K562 (cell line): ENCODE measurements around the gene ANKRD24. TPM values are rescaled to one million over a fixed set of nuclear protein-coding genes. Genes with fewer than 3 reads are reported as not detected.
A peak's percentile ranks its signal among the peaks of the same experiment; 100 is the strongest.

Experiments
- BRD4 ChIP-seq: fragments of 200-600 bp; sonication (generic); IDR thresholded peaks from 2 replicates; pipeline ENCODE4 v1.6.1; 2017; ENCODE audit warnings: inconsistent platforms
- DDX20 ChIP-seq: fragments of 450-650 bp; IDR thresholded peaks from 2 replicates; pipeline ENCODE4 v1.6.1; 2016; ENCODE audit warnings: missing genetic modification characterization, low read depth, mild to moderate bottlenecking, missing compliant biosample characterization, moderate library complexity
- ETV6 ChIP-seq, 3 experiments: fragments of 150-350 bp in 1 of 3; sonication (generic) in 1 of 3; formaldehyde crosslinking in 1 of 3; IDR thresholded peaks; 2 replicates each; pipeline versions ENCODE4 v1.6.1 to v1.8.0; 2014 to 2022; ENCODE audit warnings: borderline replicate concordance in 2 of 3, low read depth in 2 of 3, antibody characterized with exemption in 1 of 3, low read length in 1 of 3, mild to moderate bottlenecking in 1 of 3, missing genetic modification reagents in 1 of 3
- MAZ ChIP-seq, 2 experiments: fragments of 450-650 bp in 1 of 2; sonication (generic) in 1 of 2; formaldehyde crosslinking; IDR thresholded peaks in 1 of 2; conservative IDR thresholded peaks in 1 of 2; 2 replicates each; pipeline versions ENCODE4 v1.4.0 to v1.5.0; 2020; ENCODE audit warnings: mild to moderate bottlenecking in 1 of 2, missing genetic modification reagents in 1 of 2
- NFIX ChIP-seq: fragments of 250-450 bp; sonication (Bioruptor Pico); IDR thresholded peaks from 2 replicates; pipeline ENCODE4 v1.4.0; 2020; ENCODE audit warnings: low read depth, mild to moderate bottlenecking, moderate library complexity
- NR4A1 ChIP-seq, 2 experiments: fragments of 250-450 bp in 1 of 2; fragments of 450-650 bp in 1 of 2; sonication (Bioruptor Pico) in 1 of 2; IDR thresholded peaks; 2 replicates each; pipeline versions ENCODE4 v1.4.0 to v1.6.1; 2016 to 2020; ENCODE audit warnings: mild to moderate bottlenecking in 2 of 2, missing compliant biosample characterization in 1 of 2, missing genetic modification characterization in 1 of 2, moderate library complexity in 1 of 2
- PHTF2 ChIP-seq: fragments of 250-450 bp; sonication (Bioruptor Pico); IDR thresholded peaks from 2 replicates; pipeline ENCODE4 v1.5.0; 2021; ENCODE audit warnings: mild to moderate bottlenecking
- U2AF1 ChIP-seq: fragments of 200-400 bp; formaldehyde crosslinking; optimal IDR thresholded peaks from 2 replicates; pipeline ENCODE3; 2017; ENCODE audit warnings: mild to moderate bottlenecking, low read depth, low read length, moderate library complexity
- WHSC1 ChIP-seq: IDR thresholded peaks from one replicate; pipeline ENCODE4 v1.6.1; 2012; ENCODE audit warnings: low read length, control low read depth, inconsistent platforms
- YBX1 ChIP-seq: fragments of 450-650 bp; IDR thresholded peaks from 2 replicates; pipeline ENCODE4 v1.7.1; 2016; ENCODE audit warnings: mild to moderate bottlenecking
- polyA plus RNA-seq, 8 experiments: library from polyadenylated mRNA; depleted of rRNA in 4 of 8; stranded (reverse) in 5 of 8; unstranded in 3 of 8; fragments of >200 nt; fragmentation: Nextera tagmentation in 2 of 8; fragmentation: Illumina TruSeq in 1 of 8; extraction: Ambion mirVana in 2 of 8; extraction: Trizol in 1 of 8; gene quantifications; 2 replicates each; pipeline versions ENCODE4 v1.2.1 to v1.2.3, GENCODE V29; 2011 to 2014; ENCODE audit warnings: inconsistent platforms in 1 of 8, missing spikeins in 1 of 8
- total RNA-seq, 7 experiments: library from RNA; depleted of rRNA in 6 of 7; stranded (reverse); fragments of >200 nt in 6 of 7; fragmentation: Illumina TruSeq in 2 of 7; extraction: Trizol in 2 of 7; gene quantifications; 2 replicates each; pipeline versions ENCODE4 v1.2.1 to v1.2.3, GENCODE V29; 2011 to 2021; ENCODE audit warnings: low replicate concordance in 1 of 7
- TF ChIP-seq, protein P1 (sequence below), 2 experiments: fragments of 450-650 bp in 1 of 2; IDR thresholded peaks; 2 replicates each; pipeline ENCODE4 v1.6.1; 2011 to 2017; ENCODE audit warnings: low read depth in 2 of 2, antibody characterized with exemption in 1 of 2, borderline replicate concordance in 1 of 2, low read length in 1 of 2, mild to moderate bottlenecking in 1 of 2, mixed read lengths in 1 of 2; ENCODE audit not compliant: control insufficient read depth in 1 of 2
- TF ChIP-seq, protein P2 (sequence below): fragments of 450-650 bp; IDR thresholded peaks from 2 replicates; pipeline ENCODE4 v1.6.1; 2016; ENCODE audit warnings: mild to moderate bottlenecking, moderate library complexity

ANKRD24 gene
- total and polyA plus RNA-seq, 9 of the 15 experiments (the other 6 are each of a cell fraction or from before 2014, with no cell fraction given): 0.07 to 0.12 (median 0.09) TPM; not detected in 5

DNA sequence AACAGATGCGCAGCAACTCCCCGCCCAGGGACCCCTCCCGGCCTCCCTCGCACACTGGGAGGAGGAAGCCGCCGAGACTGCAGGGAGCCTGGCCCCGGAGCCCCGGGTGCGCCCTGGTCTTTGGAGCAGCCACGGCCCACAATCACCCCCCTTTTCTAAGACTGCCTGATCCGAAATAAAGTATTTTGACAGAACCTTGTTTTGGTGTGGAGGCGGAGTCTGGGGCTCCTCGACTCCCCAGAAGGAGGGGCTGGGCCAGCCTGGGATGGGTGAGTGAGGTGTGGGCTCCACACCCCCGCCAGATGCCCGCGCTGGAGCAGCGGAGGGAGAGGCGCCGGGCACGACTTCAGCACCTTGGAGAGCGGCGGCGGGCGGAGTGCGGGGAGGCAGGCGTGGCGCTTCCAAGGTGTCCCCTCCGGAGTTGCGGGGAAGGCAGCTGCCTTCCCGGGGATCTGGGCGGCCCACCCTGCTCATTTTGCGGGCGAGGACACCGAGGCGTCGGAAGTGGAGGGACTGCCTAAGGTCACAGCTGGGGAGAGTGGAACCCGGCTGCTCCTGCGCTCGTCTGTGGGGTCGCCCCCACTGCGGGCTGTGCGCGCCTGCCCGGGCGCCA, 9.5 kb upstream of the ANKRD24 start (continued):
- TF ChIP-seq, protein P1, sequence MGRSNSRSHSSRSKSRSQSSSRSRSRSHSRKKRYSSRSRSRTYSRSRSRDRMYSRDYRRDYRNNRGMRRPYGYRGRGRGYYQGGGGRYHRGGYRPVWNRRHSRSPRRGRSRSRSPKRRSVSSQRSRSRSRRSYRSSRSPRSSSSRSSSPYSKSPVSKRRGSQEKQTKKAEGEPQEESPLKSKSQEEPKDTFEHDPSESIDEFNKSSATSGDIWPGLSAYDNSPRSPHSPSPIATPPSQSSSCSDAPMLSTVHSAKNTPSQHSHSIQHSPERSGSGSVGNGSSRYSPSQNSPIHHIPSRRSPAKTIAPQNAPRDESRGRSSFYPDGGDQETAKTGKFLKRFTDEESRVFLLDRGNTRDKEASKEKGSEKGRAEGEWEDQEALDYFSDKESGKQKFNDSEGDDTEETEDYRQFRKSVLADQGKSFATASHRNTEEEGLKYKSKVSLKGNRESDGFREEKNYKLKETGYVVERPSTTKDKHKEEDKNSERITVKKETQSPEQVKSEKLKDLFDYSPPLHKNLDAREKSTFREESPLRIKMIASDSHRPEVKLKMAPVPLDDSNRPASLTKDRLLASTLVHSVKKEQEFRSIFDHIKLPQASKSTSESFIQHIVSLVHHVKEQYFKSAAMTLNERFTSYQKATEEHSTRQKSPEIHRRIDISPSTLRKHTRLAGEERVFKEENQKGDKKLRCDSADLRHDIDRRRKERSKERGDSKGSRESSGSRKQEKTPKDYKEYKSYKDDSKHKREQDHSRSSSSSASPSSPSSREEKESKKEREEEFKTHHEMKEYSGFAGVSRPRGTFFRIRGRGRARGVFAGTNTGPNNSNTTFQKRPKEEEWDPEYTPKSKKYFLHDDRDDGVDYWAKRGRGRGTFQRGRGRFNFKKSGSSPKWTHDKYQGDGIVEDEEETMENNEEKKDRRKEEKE (IDR thresholded peaks at IDR 0.05; ENCODE audit: borderline replicate concordance in 1 of 2, control insufficient read depth in 1 of 2, low read depth in 2 of 2, low read length in 1 of 2): no peak
- TF ChIP-seq NFIX (CRISPR knock-in tag): no peak
- TF ChIP-seq, protein P2, sequence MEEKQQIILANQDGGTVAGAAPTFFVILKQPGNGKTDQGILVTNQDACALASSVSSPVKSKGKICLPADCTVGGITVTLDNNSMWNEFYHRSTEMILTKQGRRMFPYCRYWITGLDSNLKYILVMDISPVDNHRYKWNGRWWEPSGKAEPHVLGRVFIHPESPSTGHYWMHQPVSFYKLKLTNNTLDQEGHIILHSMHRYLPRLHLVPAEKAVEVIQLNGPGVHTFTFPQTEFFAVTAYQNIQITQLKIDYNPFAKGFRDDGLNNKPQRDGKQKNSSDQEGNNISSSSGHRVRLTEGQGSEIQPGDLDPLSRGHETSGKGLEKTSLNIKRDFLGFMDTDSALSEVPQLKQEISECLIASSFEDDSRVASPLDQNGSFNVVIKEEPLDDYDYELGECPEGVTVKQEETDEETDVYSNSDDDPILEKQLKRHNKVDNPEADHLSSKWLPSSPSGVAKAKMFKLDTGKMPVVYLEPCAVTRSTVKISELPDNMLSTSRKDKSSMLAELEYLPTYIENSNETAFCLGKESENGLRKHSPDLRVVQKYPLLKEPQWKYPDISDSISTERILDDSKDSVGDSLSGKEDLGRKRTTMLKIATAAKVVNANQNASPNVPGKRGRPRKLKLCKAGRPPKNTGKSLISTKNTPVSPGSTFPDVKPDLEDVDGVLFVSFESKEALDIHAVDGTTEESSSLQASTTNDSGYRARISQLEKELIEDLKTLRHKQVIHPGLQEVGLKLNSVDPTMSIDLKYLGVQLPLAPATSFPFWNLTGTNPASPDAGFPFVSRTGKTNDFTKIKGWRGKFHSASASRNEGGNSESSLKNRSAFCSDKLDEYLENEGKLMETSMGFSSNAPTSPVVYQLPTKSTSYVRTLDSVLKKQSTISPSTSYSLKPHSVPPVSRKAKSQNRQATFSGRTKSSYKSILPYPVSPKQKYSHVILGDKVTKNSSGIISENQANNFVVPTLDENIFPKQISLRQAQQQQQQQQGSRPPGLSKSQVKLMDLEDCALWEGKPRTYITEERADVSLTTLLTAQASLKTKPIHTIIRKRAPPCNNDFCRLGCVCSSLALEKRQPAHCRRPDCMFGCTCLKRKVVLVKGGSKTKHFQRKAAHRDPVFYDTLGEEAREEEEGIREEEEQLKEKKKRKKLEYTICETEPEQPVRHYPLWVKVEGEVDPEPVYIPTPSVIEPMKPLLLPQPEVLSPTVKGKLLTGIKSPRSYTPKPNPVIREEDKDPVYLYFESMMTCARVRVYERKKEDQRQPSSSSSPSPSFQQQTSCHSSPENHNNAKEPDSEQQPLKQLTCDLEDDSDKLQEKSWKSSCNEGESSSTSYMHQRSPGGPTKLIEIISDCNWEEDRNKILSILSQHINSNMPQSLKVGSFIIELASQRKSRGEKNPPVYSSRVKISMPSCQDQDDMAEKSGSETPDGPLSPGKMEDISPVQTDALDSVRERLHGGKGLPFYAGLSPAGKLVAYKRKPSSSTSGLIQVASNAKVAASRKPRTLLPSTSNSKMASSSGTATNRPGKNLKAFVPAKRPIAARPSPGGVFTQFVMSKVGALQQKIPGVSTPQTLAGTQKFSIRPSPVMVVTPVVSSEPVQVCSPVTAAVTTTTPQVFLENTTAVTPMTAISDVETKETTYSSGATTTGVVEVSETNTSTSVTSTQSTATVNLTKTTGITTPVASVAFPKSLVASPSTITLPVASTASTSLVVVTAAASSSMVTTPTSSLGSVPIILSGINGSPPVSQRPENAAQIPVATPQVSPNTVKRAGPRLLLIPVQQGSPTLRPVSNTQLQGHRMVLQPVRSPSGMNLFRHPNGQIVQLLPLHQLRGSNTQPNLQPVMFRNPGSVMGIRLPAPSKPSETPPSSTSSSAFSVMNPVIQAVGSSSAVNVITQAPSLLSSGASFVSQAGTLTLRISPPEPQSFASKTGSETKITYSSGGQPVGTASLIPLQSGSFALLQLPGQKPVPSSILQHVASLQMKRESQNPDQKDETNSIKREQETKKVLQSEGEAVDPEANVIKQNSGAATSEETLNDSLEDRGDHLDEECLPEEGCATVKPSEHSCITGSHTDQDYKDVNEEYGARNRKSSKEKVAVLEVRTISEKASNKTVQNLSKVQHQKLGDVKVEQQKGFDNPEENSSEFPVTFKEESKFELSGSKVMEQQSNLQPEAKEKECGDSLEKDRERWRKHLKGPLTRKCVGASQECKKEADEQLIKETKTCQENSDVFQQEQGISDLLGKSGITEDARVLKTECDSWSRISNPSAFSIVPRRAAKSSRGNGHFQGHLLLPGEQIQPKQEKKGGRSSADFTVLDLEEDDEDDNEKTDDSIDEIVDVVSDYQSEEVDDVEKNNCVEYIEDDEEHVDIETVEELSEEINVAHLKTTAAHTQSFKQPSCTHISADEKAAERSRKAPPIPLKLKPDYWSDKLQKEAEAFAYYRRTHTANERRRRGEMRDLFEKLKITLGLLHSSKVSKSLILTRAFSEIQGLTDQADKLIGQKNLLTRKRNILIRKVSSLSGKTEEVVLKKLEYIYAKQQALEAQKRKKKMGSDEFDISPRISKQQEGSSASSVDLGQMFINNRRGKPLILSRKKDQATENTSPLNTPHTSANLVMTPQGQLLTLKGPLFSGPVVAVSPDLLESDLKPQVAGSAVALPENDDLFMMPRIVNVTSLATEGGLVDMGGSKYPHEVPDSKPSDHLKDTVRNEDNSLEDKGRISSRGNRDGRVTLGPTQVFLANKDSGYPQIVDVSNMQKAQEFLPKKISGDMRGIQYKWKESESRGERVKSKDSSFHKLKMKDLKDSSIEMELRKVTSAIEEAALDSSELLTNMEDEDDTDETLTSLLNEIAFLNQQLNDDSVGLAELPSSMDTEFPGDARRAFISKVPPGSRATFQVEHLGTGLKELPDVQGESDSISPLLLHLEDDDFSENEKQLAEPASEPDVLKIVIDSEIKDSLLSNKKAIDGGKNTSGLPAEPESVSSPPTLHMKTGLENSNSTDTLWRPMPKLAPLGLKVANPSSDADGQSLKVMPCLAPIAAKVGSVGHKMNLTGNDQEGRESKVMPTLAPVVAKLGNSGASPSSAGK: no peak
- no peak for TF ChIP-seq PHTF2 (CRISPR knock-in tag)
- no peak for TF ChIP-seq ETV6 (IDR thresholded peaks at IDR 0.05; ENCODE audit: borderline replicate concordance in 1 of 2, low read depth in 2 of 2, low read length in 1 of 2)
- peak; percentile 64; the same call in 1 of the 2 replicates for TF ChIP-seq ETV6 (CRISPR knock-in tag; IDR thresholded peaks at IDR 0.05; ENCODE audit: borderline replicate concordance)
- no peak for TF ChIP-seq DDX20 (tag)
- TF ChIP-seq BRD4: no peak
- no peak for TF ChIP-seq YBX1
- TF ChIP-seq NR4A1 (CRISPR knock-in tag; IDR thresholded peaks at IDR 0.05): no peak
- TF ChIP-seq NR4A1 (tag; IDR thresholded peaks at IDR 0.05): no peak
- TF ChIP-seq U2AF1: no peak
- peak; percentile 27 to 70; a peak in 1 of 4 replicates for TF ChIP-seq MAZ (CRISPR knock-in tag; conservative IDR thresholded peaks at IDR 0.05 in 1 of 2, IDR thresholded peaks at IDR 0.05 in 1 of 2)
- no peak for TF ChIP-seq WHSC1
